ENCODE results near the gene BEAN1. TPM values are rescaled to one million over a fixed set of nuclear protein-coding genes. Genes with fewer than 3 reads are reported as not detected.
"Not testable (repeated sequence)": the region's sequence is repeated elsewhere in the genome, so short reads cannot be mapped to it uniquely, and the experiment has no call there.

The BEAN1 gene
- total and polyA plus RNA-seq, 8 donors = 0.08 to 0.41 (median 0.14) TPM; not detected in 5

GRCh38 chr16:66510711-66511601 lies 83.9 kb downstream of the BEAN1 start:
- no peaks in the 10 kb centered on the region for H3K9me3 ChIP-seq
- TF ChIP-seq CTCF (IDR thresholded peaks at IDR 0.05) = no peak
- H3K27ac ChIP-seq = peak overlapping the region; percentile 76 to 89 (median 78)
- peaks cover 27 to 59% (median 34%) of the 10 kb centered on the region in 3 donors for H3K4me1 ChIP-seq
- FAIRE-seq (no peak), DNase-seq (peak; percentile 61 to 71 (median 67)), ATAC-seq (peak; percentile 51 to 60 (median 56))
- intact Hi-C loops (cut with DNase I) = no loop called here
- peaks cover 0 to 4% (median 0%) of the 10 kb centered on the region in 3 donors for H3K36me3 ChIP-seq
- H3K27me3 ChIP-seq = no peaks in the 10 kb centered on the region
- H3K4me3 ChIP-seq = no peak overlapping the region
- WGBS, 2 donors = 29 to 33% methylated on average over 12 of the region's 12 CpGs

- peak in 2 of 6 donors; percentile 49 to 58 for DNase-seq
- H3K4me1 ChIP-seq = peaks cover 33 to 65% (median 41%) of the 10 kb centered on the region in 3 donors
- TF ChIP-seq CTCF (IDR thresholded peaks at IDR 0.05) = no peak
- 58% methylated on average over 13 of the region's 13 CpGs for WGBS, 2 donors
- peak overlapping the region; percentile 76 to 89 (median 78) for H3K27ac ChIP-seq
- no peaks in the 10 kb centered on the region for H3K9me3 ChIP-seq
- H3K27me3 ChIP-seq = no peaks in the 10 kb centered on the region
- no peak overlapping the region for H3K4me3 ChIP-seq
- peak in 3 of 4 donors; percentile 9 to 14 (median 11) for ATAC-seq
- intact Hi-C loops (cut with DNase I) = no loop called here
- peaks cover 0 to 4% (median 0%) of the 10 kb centered on the region in 3 donors for H3K36me3 ChIP-seq
- no peak for FAIRE-seq
Observed at GRCh38 chr16:66511602-66512271, 84.6 kb downstream of the BEAN1 start.

- Histone ChIP-seq H3K9me3 (no peaks in the 10 kb centered on the region), H3K36me3 (peaks cover 0 to 4% (median 0%) of the 10 kb centered on the region in 3 donors), H3K4me3 (no peak overlapping the region), H3K4me1 (peaks cover 39 to 68% (median 45%) of the 10 kb centered on the region in 3 donors), H3K27ac (peak overlapping the region; percentile 76 to 89 (median 78)), H3K27me3 (no peaks in the 10 kb centered on the region)
- ATAC-seq = no peak
- intact Hi-C loops (cut with DNase I) = no loop called here
- no peak for FAIRE-seq
- no peak for DNase-seq
- no peak for TF ChIP-seq CTCF (IDR thresholded peaks at IDR 0.05)
- WGBS, 2 donors = 79 to 83% methylated on average over 15 of the region's 15 CpGs
Observed at GRCh38 chr16:66512272-66513110, 85.4 kb downstream of the BEAN1 start.

GRCh38 chr16:66513111-66513723 lies 86.1 kb downstream of the BEAN1 start:
- TF ChIP-seq CTCF (IDR thresholded peaks at IDR 0.05) = no peak
- DNase-seq = no peak
- FAIRE-seq = no peak
- ATAC-seq = no peak
- no peak overlapping the region for H3K4me3 ChIP-seq
- intact Hi-C loops (cut with DNase I) = no loop called here
- H3K9me3 ChIP-seq = no peaks in the 10 kb centered on the region
- H3K36me3 ChIP-seq = peaks cover 0 to 4% (median 0%) of the 10 kb centered on the region in 3 donors
- H3K27ac ChIP-seq = peak overlapping the region; percentile 76 to 89 (median 78)
- H3K4me1 ChIP-seq = peaks cover 45 to 69% (median 46%) of the 10 kb centered on the region in 3 donors
- 79 to 80% methylated on average over 8 of the region's 8 CpGs for WGBS, 2 donors
- no peaks in the 10 kb centered on the region for H3K27me3 ChIP-seq

GRCh38 chr16:66514391-66514790 lies 87.3 kb downstream of the BEAN1 start:
- FAIRE-seq; H3K27ac ChIP-seq; H3K36me3 ChIP-seq; H3K27me3 ChIP-seq; DNase-seq; H3K9me3 ChIP-seq; intact Hi-C loops (cut with DNase I); H3K4me3 ChIP-seq; ATAC-seq: not testable (repeated sequence)
- WGBS, 2 donors = 94 to 97% methylated on average over 9 to 12 of the region's 17 CpGs
- peaks cover 45 to 61% (median 47%) of the 10 kb centered on the region in 3 donors for H3K4me1 ChIP-seq

GRCh38 chr16:66514980-66515595 lies 88.0 kb downstream of the BEAN1 start:
- H3K9me3 ChIP-seq; H3K36me3 ChIP-seq; H3K4me3 ChIP-seq; FAIRE-seq; H3K27me3 ChIP-seq; ATAC-seq; intact Hi-C loops (cut with DNase I); DNase-seq: not testable (repeated sequence)
- Histone ChIP-seq H3K27ac (peak overlapping the region in 2 of 4 donors; percentile 96 to 99), H3K4me1 (peaks cover 43 to 57% (median 46%) of the 10 kb centered on the region in 3 donors)
- WGBS, 2 donors = 85 to 95% methylated on average over 9 to 10 of the region's 10 CpGs

All from pancreas (tissue), 10 donors.